Pons (tissue), 1 donor: ENCODE data around the gene CAPS.
"Not testable (repeated sequence)": the region's sequence is repeated elsewhere in the genome, so short reads cannot be mapped to it uniquely, and the experiment has no call there.

Experiments
- DNase-seq: peaks from one replicate; pipeline ENCODE4 v3.0.0-alpha.2; 2016; ENCODE audit warnings: low spot score

Gene CAPS

DNA sequence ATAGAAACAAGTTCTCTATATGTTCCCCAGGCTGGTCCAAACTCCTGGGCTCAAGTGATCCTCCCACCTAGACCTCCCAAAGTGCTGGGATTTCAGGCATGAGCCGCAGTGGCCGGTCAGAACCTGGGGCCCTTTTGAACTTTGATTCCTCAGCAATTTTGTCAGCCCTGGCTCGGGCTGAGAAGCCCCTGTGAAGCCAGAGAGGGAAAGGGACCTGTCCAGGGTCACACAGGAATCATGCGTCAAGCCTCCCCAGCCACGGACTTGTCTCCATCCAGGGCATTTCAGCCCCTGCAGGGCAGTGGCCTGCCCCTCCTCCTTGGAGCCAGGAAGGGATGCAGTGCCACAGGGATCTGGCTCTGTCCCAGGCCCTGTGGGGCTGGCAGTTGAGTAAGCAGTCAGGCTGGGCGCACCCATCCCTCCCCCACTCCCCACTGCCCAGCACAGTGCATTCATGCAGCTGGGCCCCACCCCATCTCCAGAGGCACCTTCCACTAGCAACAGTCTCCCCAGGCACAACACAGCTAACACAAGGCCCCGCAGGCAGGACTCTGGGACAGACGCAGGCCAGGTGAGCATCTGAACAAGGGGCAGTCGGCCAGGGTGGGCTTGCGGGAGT, at the start of gene CAPS:
Gene CAPS (plus strand): TSS at position 516 of the 619 bp plus-strand sequence. CDS start 153 bp downstream, outside the sequence.
- DNase-seq, result peak; percentile 48

DNA sequence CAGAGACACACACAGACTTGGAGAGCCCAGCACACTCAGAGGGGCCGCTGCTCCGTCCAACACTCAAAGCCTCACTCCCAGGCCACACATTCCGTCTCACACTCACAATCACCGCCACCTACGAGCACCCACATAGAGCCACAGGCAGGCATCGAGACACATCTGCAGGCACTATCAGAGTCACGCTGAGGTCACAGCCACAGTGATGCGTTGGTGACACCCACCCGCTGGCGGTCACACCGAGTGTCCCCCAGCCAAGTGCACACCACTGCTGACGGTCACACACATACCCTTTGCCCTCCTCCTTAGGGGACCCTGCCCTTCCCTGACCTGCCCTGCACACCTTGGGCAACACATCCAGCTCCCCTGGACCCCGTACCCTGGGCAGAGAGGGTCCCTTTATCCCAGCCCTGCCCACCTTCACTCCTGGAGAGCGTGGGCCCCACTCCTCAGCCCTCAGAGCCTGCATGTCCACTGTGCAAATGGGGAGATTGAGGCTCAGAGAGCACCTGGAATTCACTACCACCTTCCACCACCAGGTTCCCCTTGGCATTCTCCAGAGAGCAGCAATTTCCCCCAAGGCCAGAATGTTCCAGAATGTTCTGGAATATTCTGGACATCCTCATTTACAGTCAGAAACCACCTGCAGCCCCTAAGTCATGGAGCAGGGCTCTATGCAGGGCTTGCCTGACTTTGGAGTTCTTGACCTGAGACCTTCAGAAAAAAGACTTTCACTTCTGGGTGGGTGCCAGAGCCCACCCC, 49.1 kb upstream of the CAPS start:
- no peak for DNase-seq

DNA sequence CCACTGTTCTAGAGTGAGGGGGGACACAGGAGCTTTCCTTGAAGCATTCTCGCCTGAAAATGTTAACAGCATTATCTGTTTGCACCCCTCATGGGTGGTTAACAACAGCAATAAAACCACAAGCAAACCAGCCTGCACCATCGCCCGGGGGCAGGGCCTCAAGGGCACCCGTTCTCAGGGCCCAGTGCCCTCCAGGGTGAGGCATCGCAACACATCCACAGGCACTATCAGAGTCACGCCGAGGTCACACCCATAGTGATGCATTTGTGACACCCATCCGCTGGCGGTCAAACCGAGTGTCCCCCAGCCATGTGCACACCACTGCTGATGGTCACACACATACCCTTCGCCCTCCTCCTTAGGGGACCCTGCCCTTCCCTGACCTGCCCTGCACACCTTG, 48.3 kb upstream of the CAPS start:
- DNase-seq, result no peak

DNA sequence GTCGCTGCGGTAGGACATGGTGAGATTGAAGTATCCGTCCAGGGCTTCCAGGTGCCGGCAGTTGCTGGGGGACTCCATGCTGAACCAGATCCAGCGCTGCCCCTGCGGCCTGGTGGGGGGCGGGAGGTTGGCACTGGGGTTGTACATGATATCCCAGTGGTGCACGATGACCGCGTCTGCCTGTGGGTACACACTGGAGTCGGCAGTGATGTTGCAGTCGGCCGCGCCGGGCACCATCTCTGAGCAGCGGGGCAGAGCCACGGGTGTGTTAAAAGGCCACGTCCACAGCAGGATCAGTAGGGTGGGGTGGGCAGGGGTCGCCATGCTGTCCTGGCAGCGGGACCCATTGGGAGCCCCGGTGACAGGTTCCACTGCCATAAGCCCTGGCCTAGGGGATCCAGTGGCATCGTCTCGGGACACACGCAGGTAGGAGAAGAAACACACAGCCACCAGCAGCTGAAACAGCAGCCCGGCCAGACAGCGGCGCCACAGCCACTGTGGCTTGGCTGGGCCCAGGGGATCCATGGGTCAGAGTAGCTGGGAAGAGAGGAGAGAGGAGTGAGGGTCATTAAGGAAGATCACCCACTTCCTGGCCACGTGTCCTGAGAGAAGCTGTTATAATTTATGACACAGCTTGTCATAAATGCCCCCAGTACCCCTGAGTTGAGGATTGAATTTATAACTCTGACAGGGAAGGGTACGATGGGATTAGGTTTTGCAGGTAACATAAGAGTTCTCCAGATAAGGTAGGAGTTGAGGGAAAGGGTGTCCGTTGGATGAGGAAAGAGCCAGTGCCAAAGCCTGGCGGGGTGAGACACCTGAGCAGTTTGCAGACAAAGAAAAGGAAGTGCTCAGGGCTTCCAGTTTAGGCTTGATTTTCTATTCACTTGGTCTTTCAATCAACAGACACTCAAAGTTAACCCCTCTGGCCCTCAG, 46.6 kb upstream of the CAPS start:
- no peak for DNase-seq

DNA sequence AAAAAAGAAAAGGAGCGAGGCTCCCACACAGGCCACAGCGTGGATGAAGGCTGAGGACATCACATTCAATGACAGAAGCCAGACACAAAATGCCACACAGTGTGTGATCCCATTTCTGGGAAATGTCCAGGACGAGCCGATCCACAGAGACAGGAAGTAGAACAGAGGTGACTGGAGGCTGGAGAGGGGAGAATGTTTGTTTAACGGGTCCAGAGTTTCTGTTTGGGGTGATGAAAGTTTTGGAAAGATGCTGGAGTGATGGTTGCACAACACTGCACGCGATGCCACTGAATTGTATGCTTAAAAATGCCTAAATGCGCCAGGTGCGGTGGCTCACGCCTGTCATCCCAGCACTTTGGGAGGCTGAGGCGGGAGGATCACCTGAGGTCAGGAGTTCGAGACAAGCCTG, 43.1 kb upstream of the CAPS start:
- DNase-seq, result no peak

DNA sequence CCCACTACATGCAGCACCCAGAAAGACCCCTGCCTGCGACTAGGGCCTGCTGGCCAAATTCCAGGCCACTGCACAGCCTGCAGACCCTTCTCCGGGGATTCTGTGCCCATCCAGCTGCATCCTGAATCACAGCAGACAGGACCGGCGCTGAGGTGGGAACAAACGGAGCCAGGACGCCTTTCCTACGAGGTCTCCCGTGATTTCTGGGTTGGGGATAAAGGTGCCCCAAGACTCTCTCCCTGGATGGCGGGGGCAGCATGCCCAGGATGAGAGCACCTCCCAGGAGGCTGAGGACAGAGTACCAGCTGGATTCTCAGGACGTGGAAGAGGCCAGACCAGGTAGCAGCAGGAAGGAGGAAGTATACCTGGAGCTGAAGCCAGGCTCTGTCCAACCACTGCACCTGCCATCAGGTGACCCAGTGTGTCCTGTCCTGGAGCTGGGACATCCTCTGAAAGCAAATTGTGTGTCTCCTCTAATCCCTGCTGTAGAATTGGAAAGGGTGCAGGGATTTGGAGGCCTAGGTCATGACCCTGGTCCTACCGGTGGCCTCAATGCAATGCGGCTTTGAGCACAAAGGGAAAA, 40.3 kb upstream of the CAPS start:
- DNase-seq, result no peak

DNA sequence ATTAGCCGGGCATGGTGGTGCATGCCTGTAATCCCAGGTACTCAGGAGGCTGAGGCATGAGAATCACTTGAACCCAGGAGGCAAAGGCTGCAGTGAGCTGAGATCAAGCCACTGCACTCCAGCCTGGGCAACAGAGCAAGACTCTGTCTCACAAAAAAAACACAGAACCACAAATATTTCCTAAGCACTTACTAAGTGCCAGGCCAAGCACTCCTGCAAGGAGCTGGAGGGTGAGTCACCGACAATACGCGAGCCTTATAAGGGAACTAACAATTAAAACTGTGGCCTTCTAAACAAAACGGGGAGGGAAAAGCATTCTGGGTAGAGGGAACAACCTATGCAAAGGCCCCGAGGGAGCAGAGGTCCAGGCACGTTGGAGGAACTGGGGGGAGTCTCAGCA, 39.6 kb upstream of the CAPS start:
- DNase-seq, result not testable (repeated sequence)

DNA sequence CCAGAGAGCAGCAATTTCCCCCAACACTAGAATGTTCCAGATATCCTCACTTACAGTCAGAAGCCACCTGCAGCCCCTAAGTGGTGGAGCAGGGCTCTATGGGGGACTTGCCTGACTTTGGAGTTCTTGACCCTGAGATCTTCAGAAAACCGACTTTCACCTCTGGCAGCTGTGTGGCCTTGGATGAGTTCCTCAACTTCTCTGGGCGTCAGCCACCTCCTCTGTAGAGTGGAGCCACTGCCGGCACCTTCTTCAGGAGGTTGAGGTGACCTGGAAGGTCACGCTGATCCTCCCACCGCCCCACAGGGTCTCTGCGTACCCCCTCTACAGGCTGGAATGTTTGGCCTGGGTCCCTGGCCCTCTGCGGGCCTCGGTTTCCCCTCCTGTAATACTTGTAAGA, 36.6 kb upstream of the CAPS start:
- no peak for DNase-seq

DNA sequence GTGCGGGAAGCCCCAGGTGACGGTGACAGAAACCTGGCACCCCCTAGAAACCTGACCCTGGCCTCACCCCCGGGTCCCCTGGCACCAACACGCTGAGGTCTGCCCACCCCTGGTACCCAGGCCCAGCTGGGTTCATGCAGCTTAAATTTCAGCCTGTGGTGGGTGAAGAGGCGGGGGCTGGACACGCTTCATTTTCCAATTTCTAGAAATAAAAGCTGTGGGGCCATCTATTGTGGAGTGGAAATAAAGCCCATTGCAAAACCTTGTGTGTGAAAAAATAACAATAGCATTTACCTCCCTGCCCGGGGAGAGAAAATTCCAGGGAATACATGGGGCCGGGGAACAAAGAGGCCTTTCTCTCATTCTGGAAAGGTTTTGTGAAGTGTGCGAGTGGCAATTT, 36.2 kb upstream of the CAPS start:
- no peak for DNase-seq

DNA sequence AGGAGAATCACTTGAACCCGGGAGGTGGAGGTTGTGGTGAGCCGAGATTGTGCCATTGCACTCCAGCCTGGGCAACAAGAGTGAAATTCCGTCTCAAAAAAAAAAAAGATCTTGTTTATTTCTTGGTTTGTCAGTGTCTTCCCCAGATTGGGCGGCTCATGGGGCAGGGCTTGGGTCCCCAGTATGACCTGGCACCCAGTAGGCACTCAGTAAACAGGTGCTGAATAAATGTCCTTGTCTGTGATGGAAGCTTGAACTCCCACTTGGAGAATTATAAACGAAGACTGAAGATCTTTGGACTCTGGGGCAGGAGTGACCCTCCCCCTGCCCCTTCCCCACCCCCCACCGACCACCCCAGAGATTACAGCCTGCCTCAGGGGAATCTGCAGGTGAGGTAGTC, 33.9 kb upstream of the CAPS start:
- DNase-seq, result no peak

DNA sequence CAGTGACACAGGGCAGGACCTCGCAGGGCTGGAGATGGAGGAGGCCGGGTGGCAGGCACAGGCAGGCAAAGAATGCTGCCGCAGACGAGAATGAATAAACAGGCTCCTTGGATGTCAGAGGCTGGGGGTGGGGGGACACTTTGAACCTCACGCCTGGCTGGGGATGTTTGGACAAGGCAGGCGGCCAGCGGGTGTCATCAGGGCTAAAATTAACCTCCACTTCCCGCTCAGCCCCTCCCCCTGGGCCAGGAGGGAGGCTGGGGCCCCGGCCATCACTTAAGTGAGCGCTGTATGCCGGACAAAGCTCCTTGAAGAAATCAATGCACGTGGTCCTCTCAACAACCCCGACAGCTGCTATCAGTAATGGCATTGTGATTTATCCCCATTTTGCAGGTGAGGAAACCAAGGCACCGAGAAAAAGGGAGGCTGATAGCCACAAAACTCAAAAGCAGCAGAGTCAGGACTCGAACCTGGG, 33.4 kb upstream of the CAPS start:
- no peak for DNase-seq

DNA sequence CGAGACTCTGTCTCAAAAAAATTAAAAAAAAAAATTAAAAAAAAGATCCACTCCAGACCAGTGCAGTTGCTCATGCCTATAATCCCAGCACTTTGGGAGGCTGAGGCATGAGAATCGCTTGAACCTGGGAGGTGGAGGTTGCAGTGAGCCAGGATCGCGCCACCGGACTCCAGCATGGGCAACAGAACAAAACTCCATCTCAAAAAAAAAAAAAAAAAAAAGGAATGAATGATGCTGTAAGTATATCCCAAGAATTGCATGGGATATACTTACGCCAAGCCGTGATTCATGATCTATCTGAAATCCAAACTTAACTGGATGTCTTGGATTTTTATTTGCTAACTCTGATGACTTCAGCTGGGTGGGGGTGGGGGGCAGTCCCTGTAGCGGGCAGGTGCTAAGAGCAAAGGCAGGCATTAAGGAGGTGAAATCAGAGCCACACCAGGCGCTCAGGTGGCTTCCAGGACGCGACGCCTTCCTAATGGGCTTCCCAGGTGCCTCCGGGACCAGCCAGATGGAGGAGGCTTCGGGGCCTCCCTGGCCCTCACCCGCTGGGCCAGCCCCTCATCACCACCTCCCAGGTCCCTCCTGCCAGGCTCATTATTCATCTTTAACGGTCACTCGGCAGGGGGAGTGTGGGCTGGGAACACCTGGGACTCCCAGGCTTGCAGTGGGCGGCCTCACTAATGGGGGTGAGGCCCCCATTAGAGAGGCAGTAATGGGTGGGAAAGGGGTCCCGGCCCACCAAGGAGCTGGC, 32.3 kb upstream of the CAPS start:
- no peak for DNase-seq

DNA sequence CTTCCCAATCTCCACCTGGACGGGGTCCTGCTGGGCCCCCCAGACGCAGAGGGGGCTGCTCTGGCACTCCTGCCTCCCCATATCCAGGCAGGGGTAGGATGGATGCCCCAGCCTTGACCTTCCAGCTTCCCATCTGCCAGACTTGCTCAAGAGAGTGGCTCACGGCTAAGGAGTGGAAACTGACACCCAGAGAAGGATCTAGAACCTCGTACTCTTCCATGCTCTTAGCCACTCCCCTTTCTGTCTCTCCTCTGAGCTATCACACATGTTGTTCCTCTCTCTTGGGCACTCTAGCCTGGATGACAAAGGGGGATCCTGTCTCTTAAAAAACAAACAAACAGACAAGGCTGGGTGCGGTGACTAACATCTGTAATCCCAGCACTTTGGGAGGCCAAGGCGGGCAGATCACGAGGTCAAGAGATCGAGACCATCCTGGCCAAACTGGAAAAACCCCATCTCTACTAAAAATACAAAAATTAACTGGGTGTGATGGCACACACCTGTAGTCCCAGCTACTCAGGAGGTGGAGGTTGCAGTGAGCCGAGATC, 31.6 kb upstream of the CAPS start:
- no peak for DNase-seq

DNA sequence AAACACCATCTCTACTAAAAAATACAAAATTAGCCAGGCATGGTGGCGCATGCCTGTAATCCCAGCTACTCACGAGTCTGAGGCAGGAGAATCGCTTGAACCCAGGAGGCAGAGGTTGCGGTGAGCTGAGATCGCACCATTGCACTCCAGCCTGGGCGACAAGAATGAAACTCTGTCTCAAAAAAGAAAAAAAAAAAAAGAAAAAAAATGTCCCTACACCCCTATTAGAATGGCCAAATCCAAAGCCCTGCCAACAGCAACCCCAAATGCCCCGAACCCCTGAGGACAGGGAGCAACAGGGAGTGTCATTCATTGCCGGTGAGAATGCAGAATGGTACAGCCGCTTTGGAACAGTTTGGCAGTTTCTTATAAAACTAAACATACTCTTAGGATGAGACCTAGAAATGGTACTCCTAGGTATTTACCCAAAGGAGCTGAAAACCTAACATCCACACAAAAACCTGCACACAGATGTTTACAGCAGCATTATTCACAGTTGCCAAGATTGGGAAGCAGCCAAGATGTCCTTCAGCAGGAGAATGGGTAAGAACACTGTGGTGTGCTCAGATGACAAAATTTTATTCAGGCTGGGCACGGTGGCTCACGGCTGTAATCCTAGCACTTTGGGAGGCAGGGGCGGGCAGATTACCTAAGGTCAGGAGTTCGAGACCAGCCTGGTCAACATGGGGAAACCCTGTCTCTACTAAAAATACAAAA, 30.7 kb upstream of the CAPS start:
- not testable (repeated sequence) for DNase-seq

DNA sequence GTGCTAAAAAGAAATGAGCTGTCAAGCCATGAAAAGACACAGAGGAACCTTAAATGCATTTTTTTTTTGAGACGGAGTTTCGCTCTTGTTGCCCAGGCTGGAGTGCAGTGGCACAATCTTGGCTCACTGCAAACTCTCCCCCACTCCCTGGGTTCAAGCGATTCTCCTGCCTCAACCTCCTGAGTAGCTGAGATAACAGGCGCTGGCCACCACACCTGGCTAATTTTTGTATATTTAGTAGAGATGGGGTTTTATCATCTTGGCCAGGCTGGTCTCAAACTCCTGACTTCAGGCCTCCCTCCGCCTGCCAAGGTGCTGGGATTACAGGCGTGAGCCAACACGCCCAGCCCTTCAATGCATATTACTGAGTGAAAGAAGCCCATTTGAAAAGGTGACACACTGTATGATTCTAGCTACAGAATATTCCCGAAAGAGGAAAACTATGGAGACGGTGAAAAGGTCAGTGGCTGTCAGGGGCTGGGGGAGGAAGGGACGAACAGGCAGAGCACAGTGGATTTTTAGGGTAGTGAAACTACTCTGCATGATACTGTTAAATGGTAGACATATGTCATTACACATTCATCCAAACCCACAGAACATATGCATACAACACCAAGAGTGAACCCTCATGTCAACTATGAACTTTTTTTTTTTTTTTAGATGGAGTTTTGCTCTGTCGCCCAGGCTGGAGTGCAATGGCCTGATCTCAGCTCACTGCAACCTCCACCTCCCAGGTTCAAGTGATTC, 29.8 kb upstream of the CAPS start:
- not testable (repeated sequence) for DNase-seq

DNA sequence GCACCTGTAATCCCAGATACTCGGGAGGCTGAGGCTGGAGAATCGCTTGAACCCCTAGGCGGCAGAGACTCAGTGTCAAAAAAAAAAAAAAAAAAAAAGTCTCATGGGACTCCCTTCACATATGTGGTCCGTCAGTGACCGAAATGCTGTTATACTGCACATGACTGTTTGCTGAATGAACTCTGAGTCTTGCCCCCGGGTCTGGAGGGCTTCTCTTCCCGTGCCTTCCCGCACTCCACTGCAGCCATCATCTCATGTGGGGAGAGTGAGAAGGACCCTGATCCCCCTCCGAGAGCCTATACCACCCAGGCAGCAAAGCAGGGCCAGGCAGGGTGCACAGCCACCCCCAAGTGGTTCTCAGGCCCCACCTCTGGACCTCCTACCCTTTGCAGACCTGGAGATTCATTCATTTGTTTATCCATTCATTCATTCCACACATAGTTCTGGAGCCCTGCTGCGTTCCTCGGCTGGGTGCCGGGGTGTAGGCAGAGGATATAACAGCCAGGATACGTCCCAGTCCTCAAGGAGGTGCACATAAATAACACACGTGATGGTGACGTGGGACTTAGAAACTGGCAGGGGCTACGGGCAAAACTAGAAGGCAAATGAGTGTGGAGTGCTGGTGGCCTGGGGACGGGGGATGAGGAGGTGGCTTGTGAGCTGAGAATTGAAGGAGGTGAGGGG, 24.6 kb upstream of the CAPS start:
- DNase-seq, result no peak

DNA sequence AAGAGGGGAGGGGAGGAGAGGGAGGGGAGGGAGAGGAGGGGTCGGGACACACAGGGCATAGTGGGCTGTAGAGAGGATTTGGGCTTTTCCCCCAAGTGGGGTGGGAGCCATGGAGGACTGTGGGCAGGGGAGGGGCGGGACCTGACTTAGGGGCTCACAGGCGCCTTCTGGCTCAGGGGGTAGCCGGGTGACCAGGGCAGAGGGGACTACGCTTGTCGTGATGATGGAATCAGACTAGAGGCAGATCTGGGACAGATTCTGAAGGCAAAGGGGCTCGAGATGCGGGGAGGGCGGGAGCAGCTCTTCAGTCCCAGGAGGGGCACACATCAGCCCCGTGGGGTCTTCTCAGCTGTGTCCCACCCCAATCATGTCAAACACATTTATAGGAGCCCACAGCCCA, 24.0 kb upstream of the CAPS start:
- DNase-seq, result no peak

DNA sequence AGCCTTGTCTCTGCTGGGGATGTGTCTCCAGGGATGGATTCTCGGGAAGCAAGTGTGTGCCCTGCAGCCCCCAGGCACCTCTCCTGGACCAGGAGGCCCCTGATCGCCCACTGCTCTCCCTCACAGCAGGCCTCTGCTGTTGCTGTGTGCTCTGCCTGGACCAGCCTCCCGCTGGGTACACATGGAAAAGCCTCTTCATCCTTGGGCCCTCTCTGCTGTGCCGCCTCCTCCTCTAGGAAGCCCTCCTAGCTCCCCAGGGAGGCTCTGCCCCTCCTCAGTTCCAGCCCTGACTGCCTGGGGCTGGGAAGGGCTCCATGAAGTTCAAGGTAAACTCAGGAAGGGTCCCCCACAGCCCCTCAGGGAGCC, 22.5 kb upstream of the CAPS start:
- DNase-seq, result no peak
